ENCODE results near the gene EBF3. TPM values are rescaled to one million over a fixed set of nuclear protein-coding genes. Genes with fewer than 3 reads are reported as not detected.

Gene EBF3
- total and polyA plus RNA-seq, 2 donors (not counting 3 experiments of a cell fraction or from before 2014, with no cell fraction given): 0.92 to 2.7 TPM

DNA sequence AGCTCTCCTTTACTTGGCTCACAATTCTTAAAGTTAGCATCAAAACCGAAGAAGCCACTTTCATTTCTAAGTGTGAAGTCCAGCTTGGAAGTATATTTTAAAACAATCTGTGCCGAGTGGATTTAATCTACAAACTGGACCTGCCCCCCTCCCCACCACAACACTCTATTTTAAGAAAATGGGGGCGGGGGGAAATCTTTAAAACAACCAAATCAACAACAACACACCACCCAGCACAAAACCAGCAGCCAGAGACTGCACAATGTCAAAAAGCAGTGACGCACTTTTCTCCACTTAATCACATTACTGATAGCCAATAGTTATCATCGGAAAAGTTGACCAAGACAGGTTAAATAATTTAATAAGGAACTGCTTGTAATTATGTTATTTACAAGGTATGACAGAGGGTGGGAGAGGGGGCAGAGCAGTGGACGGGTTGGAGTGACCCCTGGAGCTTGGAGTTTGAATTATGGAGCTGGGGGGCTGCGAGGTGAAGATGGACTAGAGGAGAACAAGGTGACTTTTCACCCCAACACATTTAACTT lies 2.8 kb downstream of the EBF3 start:
- POLR2A ChIA-PET: no interaction called here
- dilution Hi-C loops (cut with MboI; ENCODE audit: extremely low pct_ligation_motif_present, low sequenced_read_pairs) (no loop called here), intact Hi-C loops (cut with micrococcal nuclease) (loop anchor here (5.0 kb wide), 1 partner anchor 494 kb away; the partner anchor contains the start of gene MGMT)
- H3K9me1 ChIP-seq (replicated peaks; ENCODE audit: control insufficient read depth, extremely low read depth, insufficient read depth, low read length): no peaks in the 10 kb centered on the region
- FAIRE-seq (no peak), DNase-seq (ENCODE audit: low read depth, low spot score) (no peak)
- no peaks in the 10 kb centered on the region for H4K20me1 ChIP-seq (replicated peaks; ENCODE audit: control insufficient read depth, extremely low read depth, insufficient read depth, low read length)
- CTCF ChIA-PET: interaction anchor here (1.0 kb wide), 1 partner anchor 1749 kb away, joined by 3 read pairs; no protein-coding TSS in a partner anchor
- TF ChIP-seq MYC (IDR thresholded peaks at IDR 0.05; ENCODE audit: low read depth, low read length) (no peak), POLR2A (IDR thresholded peaks at IDR 0.05; ENCODE audit: low read depth, low read length) (no peak), FOS (IDR thresholded peaks at IDR 0.05; ENCODE audit: borderline replicate concordance, insufficient read depth, low read length) (no peak), GATA2 (IDR thresholded peaks at IDR 0.05; ENCODE audit: insufficient read depth, insufficient read length, low read depth, low read length) (no peak), JUN (IDR thresholded peaks at IDR 0.05; ENCODE audit: borderline replicate concordance, insufficient read depth, insufficient read length, low read depth) (no peak), EZH2 (IDR thresholded peaks at IDR 0.05; ENCODE audit: borderline replicate concordance, low read depth, low read length, severe bottlenecking) (no peak), POLR2AphosphoS5 (IDR thresholded peaks at IDR 0.05; ENCODE audit: insufficient read depth, low read depth, low read length) (no peak)
- TF ChIP-seq, protein P1, sequence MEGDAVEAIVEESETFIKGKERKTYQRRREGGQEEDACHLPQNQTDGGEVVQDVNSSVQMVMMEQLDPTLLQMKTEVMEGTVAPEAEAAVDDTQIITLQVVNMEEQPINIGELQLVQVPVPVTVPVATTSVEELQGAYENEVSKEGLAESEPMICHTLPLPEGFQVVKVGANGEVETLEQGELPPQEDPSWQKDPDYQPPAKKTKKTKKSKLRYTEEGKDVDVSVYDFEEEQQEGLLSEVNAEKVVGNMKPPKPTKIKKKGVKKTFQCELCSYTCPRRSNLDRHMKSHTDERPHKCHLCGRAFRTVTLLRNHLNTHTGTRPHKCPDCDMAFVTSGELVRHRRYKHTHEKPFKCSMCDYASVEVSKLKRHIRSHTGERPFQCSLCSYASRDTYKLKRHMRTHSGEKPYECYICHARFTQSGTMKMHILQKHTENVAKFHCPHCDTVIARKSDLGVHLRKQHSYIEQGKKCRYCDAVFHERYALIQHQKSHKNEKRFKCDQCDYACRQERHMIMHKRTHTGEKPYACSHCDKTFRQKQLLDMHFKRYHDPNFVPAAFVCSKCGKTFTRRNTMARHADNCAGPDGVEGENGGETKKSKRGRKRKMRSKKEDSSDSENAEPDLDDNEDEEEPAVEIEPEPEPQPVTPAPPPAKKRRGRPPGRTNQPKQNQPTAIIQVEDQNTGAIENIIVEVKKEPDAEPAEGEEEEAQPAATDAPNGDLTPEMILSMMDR (IDR thresholded peaks at IDR 0.05; ENCODE audit: extremely low read depth in 1 of 2, insufficient read depth in 1 of 2, low read depth in 1 of 2, low read length in 2 of 2): no peak
- TF ChIP-seq, protein P2, sequence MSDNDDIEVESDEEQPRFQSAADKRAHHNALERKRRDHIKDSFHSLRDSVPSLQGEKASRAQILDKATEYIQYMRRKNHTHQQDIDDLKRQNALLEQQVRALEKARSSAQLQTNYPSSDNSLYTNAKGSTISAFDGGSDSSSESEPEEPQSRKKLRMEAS (IDR thresholded peaks at IDR 0.05; ENCODE audit: insufficient read depth, insufficient read length): no peak
- H3K4me2 ChIP-seq (ENCODE audit: insufficient read depth, low read length): no peak overlapping the region
- no peaks in the 10 kb centered on the region for H3K9me3 ChIP-seq (replicated peaks; ENCODE audit: control insufficient read depth, insufficient read depth, low read length)
- H3K79me2 ChIP-seq (ENCODE audit: control insufficient read depth, insufficient read depth, low read length): no peaks in the 10 kb centered on the region
- peaks cover 51 to 83% of the 10 kb centered on the region in 2 experiments for H3K27me3 ChIP-seq (ENCODE audit: control insufficient read depth in 2 of 2, insufficient read depth in 2 of 2, low read length in 2 of 2)
- H3K4me1 ChIP-seq (ENCODE audit: control insufficient read depth, extremely low read depth, insufficient read depth, low read length): peaks cover 9% of the 10 kb centered on the region
- no TSS peak for BruUV-seq (replicated peaks)
- no peaks in the 10 kb centered on the region for H3K36me3 ChIP-seq (ENCODE audit: control insufficient read depth in 2 of 2, extremely low read depth in 1 of 2, insufficient read depth in 2 of 2, low read length in 2 of 2)
- H3K9ac ChIP-seq (replicated peaks; ENCODE audit: extremely low read depth, insufficient read depth, low read length): no peak overlapping the region
- H2AFZ ChIP-seq (ENCODE audit: low read depth, low read length): no peak overlapping the region
- no peak overlapping the region for H3K4me3 ChIP-seq (replicated peaks in 1 of 3; ENCODE audit: insufficient read depth in 1 of 3, low read depth in 1 of 3, low read length in 3 of 3)
- no peak overlapping the region for H3K27ac ChIP-seq (ENCODE audit: insufficient read depth, low read depth, low read length)
